GM20000 (cell line): ENCODE data around the gene PIAS4.

Experiments used
- DNase-seq: peaks from one replicate; pipeline ENCODE4 v3.0.0; 2012; ENCODE audit warnings: low spot score
- TF ChIP-seq, protein P1 (sequence below): IDR thresholded peaks from 2 replicates; pipeline ENCODE4 v1.5.1; 2012; ENCODE audit warnings: mild to moderate bottlenecking, control low read depth; ENCODE audit errors: extremely low read depth, missing control alignments

The PIAS4 gene

GRCh38 chr19:4061683-4062418 is 54.3 kb downstream of the PIAS4 start:
- no peak for DNase-seq
- TF ChIP-seq, protein P1, sequence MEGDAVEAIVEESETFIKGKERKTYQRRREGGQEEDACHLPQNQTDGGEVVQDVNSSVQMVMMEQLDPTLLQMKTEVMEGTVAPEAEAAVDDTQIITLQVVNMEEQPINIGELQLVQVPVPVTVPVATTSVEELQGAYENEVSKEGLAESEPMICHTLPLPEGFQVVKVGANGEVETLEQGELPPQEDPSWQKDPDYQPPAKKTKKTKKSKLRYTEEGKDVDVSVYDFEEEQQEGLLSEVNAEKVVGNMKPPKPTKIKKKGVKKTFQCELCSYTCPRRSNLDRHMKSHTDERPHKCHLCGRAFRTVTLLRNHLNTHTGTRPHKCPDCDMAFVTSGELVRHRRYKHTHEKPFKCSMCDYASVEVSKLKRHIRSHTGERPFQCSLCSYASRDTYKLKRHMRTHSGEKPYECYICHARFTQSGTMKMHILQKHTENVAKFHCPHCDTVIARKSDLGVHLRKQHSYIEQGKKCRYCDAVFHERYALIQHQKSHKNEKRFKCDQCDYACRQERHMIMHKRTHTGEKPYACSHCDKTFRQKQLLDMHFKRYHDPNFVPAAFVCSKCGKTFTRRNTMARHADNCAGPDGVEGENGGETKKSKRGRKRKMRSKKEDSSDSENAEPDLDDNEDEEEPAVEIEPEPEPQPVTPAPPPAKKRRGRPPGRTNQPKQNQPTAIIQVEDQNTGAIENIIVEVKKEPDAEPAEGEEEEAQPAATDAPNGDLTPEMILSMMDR = no peak

- DNase-seq = no peak
- TF ChIP-seq, protein P1 = no peak
Measured at GRCh38 chr19:4062419-4063368, 55.2 kb downstream of the PIAS4 start.

- DNase-seq = no peak
- TF ChIP-seq, protein P1 = no peak
Measured at GRCh38 chr19:4063369-4064148, 56.0 kb downstream of the PIAS4 start.

DNA sequence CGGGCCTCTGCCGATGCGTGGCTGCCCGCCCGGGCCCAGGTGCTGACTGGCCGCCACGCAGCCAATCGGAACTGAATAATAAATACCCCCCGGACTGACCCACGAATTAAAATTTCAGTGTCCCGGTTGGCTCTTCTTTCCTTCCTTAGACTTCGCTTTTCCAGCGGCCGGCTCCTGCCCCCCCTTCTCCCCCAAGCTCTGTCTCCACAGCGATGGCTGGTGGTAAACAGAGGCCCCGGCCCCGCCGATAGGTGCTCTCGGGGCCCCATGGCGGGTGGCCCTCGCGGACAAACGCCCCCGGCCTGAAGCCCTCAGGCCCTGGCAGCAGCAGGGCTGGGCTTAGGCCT is 56.6 kb downstream of the PIAS4 start:
- no peak for DNase-seq
- TF ChIP-seq, protein P1 = no peak

DNA sequence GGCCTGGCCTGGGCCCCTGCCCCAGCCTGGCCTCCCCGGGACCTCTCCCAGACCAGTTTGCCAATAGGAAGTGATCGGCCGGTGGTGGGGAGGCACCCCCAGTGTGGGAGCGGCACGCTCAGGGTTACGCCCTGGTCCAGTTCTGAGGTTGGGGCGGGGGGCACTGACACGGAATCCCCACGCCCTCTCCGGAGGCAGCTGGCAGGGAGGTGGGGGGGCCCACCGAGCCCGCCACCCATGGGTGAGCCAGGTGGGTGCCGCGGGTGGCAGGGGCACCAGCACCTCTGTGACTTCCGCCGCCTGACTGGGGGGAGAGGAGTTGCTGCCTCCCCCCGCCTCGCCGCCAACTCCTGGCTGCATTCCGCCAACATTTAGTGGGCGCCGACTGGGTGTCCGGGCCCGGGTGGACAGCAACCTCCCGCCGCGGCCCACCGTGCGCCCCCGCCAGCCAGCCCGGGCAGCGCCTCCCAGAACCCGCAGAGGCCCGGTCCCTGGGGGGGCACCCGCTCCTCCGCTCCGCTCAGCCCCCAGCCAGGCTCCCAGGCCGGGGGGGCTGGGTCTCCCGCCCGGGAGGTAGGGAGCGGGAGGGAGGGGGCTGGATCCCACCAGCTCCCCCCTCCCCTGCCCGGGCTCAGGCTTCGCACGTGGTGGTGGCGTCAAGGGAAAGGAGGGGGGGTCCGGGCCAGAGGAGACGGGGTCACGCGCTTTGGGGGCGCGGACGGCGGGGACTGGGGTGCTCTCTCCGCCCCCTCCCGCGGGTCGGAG is 57.1 kb downstream of the PIAS4 start:
- TF ChIP-seq, protein P1 = no peak
- peak; percentile 69 for DNase-seq

DNA sequence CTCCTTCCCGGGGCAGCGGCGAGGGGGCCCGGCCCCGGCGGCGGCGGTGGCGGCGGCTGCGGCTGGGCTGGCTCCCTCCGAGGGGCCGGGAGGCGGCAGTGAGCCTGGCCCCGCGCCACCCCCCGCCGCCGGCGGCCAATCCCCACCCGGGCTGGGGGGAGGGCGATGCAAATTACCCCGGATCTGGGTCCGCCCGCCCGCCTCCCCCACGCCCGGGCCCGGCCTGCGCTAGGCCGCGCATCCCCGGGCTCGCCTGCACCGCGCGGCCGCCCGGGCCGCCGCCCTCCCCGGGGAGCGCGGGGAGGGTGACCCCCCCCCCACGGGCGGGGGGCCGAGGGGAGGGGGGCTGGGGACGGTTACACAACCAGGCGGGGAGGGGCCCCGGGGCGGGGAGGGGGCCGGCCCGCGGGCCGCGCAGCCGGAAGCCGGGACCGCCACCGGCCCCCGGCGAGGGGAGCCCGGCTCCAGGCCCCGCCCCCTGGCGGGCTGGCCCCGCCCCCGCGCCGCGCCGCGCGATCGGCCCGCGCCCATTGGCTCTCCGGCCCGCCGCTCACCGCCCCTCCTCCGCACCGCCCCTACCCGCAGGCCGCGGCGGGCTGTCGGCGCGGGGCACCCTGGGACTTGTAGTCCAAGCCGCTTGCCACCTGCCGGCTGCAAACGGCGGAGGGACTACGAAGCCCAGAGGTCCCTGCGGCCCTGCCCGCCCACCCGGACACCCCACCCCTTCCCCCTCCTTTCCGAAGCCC is 58.1 kb downstream of the PIAS4 start:
- DNase-seq = peak; percentile 100
- TF ChIP-seq, protein P1 = no peak
